Stimulated activated CD4-positive, alpha-beta T cell treated with anti-CD3 and anti-CD28 coated beads, Interleukin-4, amount 100 ng/mL, for 24 hours (primary cell): Measurements from ENCODE around the gene DDX59.

Experiments
- DNase-seq: peaks from one replicate; pipeline ENCODE4 v3.0.0-alpha.2; 2020

The DDX59 gene

GRCh38 chr1:200628223-200628881 lies 41.4 kb downstream of the DDX59 start:
- peak; percentile 56 for DNase-seq

- no peak for DNase-seq
These were observed 42.0 kb downstream of the DDX59 start for GRCh38 chr1:200627575-200628222.

DNA sequence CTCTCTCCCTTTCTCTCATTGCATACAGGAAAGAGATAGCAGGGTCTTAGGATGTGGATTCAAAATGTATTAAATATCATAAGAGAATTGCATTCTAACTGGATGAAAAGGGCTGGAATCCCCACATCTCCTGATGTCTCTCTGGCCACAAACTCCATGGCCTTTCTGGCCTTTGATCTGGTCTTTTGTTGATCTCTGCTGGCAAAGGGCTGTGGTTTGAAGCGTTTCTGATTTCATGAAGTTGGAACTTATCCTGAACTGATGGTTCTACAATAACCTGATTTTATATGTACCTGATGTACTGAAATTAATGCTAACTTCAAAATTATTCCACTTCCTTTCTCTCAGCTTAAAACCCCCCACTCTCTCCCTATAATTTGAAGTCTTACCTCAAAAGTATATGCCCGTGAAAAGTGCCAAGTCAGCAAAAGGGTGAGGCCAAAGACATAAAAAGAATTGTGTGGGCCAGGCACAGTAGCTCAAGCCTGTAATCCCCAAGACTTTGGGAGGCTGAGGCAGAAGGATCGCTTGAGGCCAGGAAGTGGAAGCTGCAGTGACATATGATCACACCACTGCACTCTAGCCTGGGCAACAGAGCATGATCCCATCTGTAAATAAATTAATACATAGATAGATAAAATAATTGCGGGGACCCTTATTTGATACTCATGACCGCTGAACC lies 42.7 kb downstream of the DDX59 start:
- no peak for DNase-seq

GRCh38 chr1:200625381-200625824 lies 44.3 kb downstream of the DDX59 start:
- no peak for DNase-seq

- no peak for DNase-seq
These were observed 44.9 kb downstream of the DDX59 start for GRCh38 chr1:200624679-200625335.

GRCh38 chr1:200620273-200621131 lies 49.2 kb downstream of the DDX59 start, which contains the start of gene KIF14:
KIF14 (minus strand) TSS chr1:200620751; CDS start chr1:200618723, 2,028 bp downstream.
- peak; percentile 92 for DNase-seq

- DNase-seq: no peak
These were observed 49.8 kb downstream of the DDX59 start for GRCh38 chr1:200619894-200620272.

DNA sequence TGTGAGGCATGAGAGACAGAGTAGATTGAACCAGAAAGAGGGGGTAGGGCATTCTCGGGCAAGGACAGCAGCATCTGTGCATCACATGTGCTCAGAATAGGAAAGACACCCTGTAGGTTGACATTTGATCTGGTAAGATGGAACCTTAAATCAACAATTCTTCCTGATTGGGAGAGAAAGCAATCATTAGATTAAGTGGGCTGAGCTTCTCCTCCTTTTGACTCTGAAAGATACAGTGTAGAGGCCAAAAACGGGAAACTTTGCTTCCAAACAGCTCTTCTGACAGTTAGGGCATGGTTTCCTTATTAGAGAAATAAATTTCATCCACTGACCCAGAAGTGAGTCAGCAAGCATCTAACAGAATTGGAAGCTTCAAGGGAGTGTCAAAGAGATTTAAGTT lies 58.9 kb downstream of the DDX59 start:
- no peak for DNase-seq

- DNase-seq: no peak
These were observed 67.1 kb downstream of the DDX59 start for GRCh38 chr1:200602632-200603031.
